GM18868 (cell line): Measurements from ENCODE around the gene PDE4DIP.
A peak's percentile ranks its signal among the peaks of the same experiment; 100 is the strongest.
"Not testable (repeated sequence)": the region's sequence is repeated elsewhere in the genome, so short reads cannot be mapped to it uniquely, and the experiment has no call there.

ENCODE experiments used
- ATAC-seq: cut with Tn5 transposase; IDR thresholded peaks from one replicate; pipeline ENCODE4 v1.9.1; 2021; ENCODE audit warnings: mild to moderate bottlenecking, moderate library complexity; ENCODE audit not compliant: unreplicated experiment

PDE4DIP gene

DNA sequence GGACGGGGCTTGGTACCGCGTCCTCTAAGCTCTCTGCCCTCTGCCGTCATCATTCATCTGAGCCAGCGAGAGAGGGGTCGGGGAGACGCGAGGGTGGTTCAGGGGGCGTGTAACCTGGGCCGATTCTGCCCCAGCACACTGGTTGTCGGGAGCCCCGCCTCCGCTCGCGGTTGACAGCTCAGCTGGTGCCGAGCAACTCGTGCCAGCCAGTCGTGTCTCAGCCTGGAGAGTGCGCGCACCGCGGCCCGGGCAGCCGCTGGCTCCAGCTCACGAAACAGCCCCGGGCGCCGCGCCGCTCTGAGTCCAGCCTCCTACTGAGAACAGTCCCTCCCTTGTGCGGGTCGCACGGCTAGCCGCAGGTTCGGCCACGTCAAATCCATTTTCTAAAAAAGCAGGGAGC is at the start of gene PDE4DIP:
Gene PDE4DIP, plus strand, starts transcription at position 209 of the 400 bp plus-strand sequence. CDS start 347 bp downstream, outside the sequence.
- ATAC-seq = peak; percentile 67

DNA sequence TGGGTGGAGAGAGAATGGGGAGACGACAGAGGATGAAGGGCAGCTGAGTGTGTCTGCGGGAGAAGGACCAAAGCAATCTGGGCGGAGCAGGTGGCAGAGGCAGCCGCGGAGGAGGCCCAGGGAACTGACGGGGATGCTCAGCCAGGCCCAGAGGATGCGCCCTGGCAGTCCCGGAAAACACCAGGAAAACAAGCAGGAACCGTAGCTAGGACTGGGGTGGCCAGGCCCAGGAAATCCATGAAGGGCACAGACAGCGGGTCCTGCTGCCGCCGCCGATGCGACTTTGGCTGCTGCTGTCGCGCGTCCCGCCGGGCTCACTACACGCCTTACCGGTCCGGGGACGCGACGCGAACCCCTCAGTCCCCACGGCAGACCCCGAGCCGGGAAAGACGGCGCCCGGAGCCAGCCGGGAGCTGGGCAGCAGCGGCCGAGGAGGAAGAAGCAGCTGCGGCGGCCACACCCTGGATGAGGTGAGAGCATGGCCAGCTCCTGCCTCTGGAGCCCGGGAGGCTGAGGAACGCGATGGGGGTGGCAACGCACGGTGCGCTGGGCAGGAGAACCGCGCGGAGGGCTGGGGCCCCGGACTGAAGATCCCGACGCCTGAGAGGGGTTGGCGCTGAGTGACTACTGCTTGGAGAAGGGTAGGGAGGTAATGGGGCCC is 35.8 kb upstream of the PDE4DIP start:
- not testable (repeated sequence) for ATAC-seq

DNA sequence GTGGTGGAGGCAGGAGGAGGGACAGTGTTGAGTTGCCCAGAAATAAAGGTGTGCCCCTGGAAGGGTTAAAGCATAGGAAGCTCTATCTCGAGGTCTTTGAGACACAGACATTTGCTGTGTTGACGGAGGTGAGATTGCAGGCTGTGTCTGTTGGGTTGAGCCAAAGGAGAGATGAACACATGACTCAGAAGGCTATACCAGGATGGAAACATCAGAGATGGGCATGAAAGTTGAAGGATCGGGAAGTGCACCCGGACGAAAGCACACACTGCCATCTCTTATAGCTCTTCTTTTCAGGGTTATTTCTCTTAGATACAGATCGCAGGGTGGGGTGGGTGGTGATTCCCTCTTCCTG is 35.3 kb upstream of the PDE4DIP start:
- not testable (repeated sequence) for ATAC-seq

- not testable (repeated sequence) for ATAC-seq
These were observed 22.0 kb upstream of the PDE4DIP start for GRCh38 chr1:148822180-148822579.

DNA sequence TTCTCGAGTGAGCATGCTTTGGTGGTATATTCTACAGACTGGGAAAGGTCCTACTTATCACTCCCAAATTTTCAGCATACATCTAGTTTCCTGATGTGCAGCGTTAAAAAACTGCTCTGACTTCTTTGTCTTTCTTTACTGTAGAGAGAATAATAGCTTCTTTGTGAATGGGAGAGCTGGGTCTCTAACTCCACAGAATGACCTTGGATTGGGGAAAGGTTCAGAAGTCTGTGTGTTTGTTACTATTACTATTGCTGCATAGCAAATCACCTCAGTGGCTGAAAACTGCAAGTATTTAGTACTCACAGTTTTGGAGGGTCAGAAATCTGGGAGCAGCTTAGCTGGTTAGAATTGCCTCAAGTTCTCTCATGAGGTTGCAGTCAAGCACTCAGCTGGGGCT is 20.4 kb upstream of the PDE4DIP start:
- ATAC-seq = not testable (repeated sequence)

DNA sequence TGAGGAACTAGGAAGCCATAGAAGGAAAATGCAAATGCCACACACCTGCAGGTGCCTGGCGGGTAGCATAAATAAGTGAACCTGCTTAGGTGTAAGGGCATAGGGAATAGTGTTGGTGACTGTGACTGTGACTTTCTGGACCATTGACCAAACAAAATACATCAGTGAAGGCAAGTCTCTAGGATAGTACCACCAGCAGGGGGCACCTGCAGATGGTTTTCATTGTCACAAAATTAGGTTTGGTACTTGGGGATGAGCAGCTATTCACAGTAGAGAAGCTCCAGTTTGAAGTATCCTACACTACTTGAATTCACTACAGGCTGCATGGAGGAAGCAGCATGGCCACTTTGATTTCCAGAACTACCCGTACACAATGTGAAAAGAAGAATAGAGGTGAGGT is 19.2 kb upstream of the PDE4DIP start:
- ATAC-seq = peak; percentile 50

DNA sequence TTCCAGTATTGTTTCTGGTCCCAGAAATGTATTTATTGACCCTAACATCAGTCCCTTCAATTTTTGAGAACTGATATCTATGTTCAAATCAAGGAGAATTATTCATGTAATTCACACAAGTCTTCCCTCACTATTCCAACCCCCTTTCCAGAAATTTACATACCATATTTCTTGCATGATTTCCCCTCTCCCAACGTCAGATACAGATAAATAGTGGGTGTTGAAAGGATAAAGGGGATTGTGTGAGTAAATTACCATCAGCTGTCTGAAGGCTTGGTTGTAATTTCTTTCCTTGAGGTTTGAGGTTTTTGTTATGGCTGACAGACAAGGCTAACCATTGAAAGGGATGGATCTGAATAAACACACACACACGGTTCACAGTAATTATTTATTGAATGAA is 15.7 kb upstream of the PDE4DIP start:
- ATAC-seq = not testable (repeated sequence)

- not testable (repeated sequence) for ATAC-seq
These were observed 15.3 kb upstream of the PDE4DIP start for GRCh38 chr1:148828962-148829361.

DNA sequence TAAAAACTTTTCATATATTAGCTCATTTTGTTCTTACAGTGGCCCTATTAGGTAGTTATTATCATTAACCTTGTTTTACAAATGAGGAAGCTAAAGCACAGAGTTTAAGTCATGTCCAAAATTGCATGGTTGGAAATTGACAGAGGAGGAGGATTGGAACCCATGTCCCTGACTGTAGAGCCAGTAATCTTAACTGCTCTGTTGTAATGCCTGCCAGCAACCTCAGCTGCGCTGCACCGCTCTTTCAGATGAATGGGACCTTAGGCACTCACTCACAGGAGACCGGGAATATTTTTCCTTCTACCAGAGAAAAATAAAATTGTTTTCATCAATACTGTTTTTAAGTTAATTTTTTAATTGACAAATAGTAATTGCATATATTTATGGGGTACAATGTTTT is 14.9 kb upstream of the PDE4DIP start:
- not testable (repeated sequence) for ATAC-seq

- ATAC-seq = not testable (repeated sequence)
These were observed 3.0 kb upstream of the PDE4DIP start for GRCh38 chr1:148841262-148841661.

- peak; percentile 23 for ATAC-seq
These were observed 423 bp downstream of the PDE4DIP start for GRCh38 chr1:148844651-148845050.

DNA sequence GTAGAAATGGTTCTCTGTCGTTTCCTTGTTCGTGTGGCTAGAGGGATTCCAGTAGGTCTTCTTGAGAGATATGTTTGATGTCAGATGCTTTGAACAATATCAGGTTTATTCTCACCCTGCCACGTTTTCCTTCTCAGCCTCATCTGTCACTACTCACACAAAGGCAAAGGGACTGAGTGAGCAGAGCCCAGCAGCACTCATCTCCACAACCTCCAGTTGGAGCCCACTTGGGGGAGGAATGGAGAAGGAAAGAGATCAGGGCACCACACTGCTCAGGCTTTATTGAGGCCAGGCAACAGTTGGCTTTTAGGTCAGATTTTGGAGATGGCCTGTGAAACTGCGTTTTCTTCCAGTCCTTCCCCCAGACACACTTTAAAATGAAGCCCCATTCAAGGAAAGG is 840 bp downstream of the PDE4DIP start:
- peak; percentile 12 for ATAC-seq

GRCh38 chr1:148850347-148850746 is 6.1 kb downstream of the PDE4DIP start:
- peak; percentile 48 for ATAC-seq

DNA sequence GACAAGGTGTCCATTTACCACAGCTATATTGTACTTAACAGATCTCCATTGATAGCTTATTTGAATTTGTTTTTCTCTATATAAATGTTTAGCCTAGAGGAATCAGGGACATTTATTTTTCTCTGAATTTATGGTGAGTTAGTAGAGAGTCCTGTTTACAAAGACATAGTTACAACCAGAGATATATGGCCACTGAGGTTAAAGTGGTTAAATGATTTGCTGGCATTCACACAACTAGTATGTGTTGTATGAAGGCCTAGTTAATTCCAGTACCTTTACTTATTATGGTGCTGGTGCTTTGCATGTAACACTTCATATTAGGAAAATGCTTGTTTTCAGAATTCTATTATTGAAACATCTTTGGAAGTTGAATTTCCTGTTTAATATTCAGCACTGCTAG is 6.6 kb downstream of the PDE4DIP start:
- not testable (repeated sequence) for ATAC-seq

DNA sequence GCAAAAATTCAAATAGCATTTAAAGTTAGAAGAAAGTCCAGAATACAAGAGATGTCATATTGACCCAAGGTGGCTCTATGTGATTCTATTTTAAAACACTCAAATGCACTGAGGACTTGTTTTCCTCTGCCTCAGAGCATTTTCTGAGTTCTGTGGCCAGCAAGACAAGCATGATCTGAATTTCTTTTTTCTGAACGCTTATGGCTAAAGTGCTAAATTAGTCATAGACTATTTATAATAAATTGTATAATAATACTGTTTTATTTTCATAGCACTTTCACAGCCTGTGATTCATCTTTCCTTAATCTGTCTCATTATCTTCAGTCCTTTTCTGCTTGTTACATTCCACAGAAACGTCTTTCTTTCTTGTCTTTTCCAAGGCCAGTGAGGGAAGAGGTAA is 7.5 kb downstream of the PDE4DIP start:
- ATAC-seq = not testable (repeated sequence)

- not testable (repeated sequence) for ATAC-seq
These were observed 9.1 kb downstream of the PDE4DIP start for GRCh38 chr1:148853363-148853762.

GRCh38 chr1:148854063-148854462 is 9.8 kb downstream of the PDE4DIP start:
- not testable (repeated sequence) for ATAC-seq

- ATAC-seq = not testable (repeated sequence)
These were observed 11.1 kb downstream of the PDE4DIP start for GRCh38 chr1:148855367-148855766.

- ATAC-seq = not testable (repeated sequence)
These were observed 15.8 kb downstream of the PDE4DIP start for GRCh38 chr1:148860049-148860448.

GRCh38 chr1:148860579-148861259 is 16.5 kb downstream of the PDE4DIP start:
- ATAC-seq = not testable (repeated sequence)

DNA sequence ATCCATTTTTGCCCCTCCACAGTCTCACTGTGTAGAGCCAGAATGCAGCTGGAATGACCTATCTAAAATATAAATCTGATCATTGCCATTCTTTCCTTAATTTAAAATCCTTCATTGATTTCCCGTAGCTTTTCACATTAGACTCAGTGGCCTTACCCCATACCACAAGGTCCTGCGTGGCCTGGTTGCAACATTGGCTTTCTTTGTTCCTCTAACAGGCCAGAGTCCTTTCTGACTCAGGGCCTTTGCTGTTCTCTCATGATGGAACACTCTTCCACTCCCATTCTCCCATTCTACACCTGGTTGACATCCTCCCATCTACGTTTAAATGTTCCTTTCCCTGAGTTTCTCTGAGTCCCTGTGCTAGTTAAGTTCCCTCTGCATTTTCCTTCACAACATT is 18.4 kb downstream of the PDE4DIP start:
- not testable (repeated sequence) for ATAC-seq

GRCh38 chr1:148868924-148869633 is 24.9 kb downstream of the PDE4DIP start:
- not testable (repeated sequence) for ATAC-seq
